ENCODE results near the gene SRSF11.

The SRSF11 gene

GRCh38 chr1:70222716-70223235, 1.6 kb downstream of the SRSF11 start:
- DNase-seq, result no peak

GRCh38 chr1:70224954-70225353, 3.8 kb downstream of the SRSF11 start:
- no peak for DNase-seq

GRCh38 chr1:70227439-70227838, 6.3 kb downstream of the SRSF11 start:
- DNase-seq, result no peak

- no peak for DNase-seq
These were observed 7.5 kb downstream of the SRSF11 start for GRCh38 chr1:70228670-70229069.

GRCh38 chr1:70231475-70231874, 10.3 kb downstream of the SRSF11 start:
- no peak for DNase-seq

- no peak for DNase-seq
These were observed 13.6 kb downstream of the SRSF11 start for GRCh38 chr1:70234733-70235132.

GRCh38 chr1:70239940-70240339, 18.8 kb downstream of the SRSF11 start:
- no peak for DNase-seq

GRCh38 chr1:70247122-70247521, 25.9 kb downstream of the SRSF11 start:
- DNase-seq, result no peak

- DNase-seq, result no peak
These were observed 26.6 kb downstream of the SRSF11 start for GRCh38 chr1:70247768-70248167.

GRCh38 chr1:70248729-70249128, 27.5 kb downstream of the SRSF11 start:
- no peak for DNase-seq

- DNase-seq, result no peak
These were observed 35.5 kb downstream of the SRSF11 start for GRCh38 chr1:70256664-70257063.

GRCh38 chr1:70264839-70265238, 43.7 kb downstream of the SRSF11 start:
- no peak for DNase-seq

- DNase-seq, result no peak
These were observed 44.8 kb downstream of the SRSF11 start for GRCh38 chr1:70265946-70266345.

GRCh38 chr1:70277875-70278274, 56.7 kb downstream of the SRSF11 start:
- DNase-seq, result no peak

GRCh38 chr1:70278710-70279109, 57.5 kb downstream of the SRSF11 start:
- no peak for DNase-seq

GRCh38 chr1:70284366-70284765, 63.2 kb downstream of the SRSF11 start:
- no peak for DNase-seq

- DNase-seq, result no peak
These were observed 65.3 kb downstream of the SRSF11 start for GRCh38 chr1:70286453-70286852.

- DNase-seq, result no peak
These were observed 67.0 kb downstream of the SRSF11 start for GRCh38 chr1:70288166-70288565.

- peak; percentile 13 for DNase-seq
These were observed 69.0 kb downstream of the SRSF11 start for GRCh38 chr1:70290218-70290617.

GRCh38 chr1:70293186-70293843, 72.1 kb downstream of the SRSF11 start:
- DNase-seq, result no peak

- no peak for DNase-seq
These were observed 74.6 kb downstream of the SRSF11 start for GRCh38 chr1:70295749-70296148.

GRCh38 chr1:70299472-70299871, 78.3 kb downstream of the SRSF11 start:
- no peak for DNase-seq

Measured in fibroblast of skin of abdomen (primary cell).